Fibroblast of villous mesenchyme (primary cell): ENCODE data around the gene PIGW. TPM values are rescaled to one million over a fixed set of nuclear protein-coding genes. Genes with fewer than 3 reads are reported as not detected.
A peak's percentile ranks its signal among the peaks of the same experiment; 100 is the strongest.

Experiments
- DNase-seq: peaks from one replicate; pipeline ENCODE4 v3.0.0-alpha.2; 2010; ENCODE audit warnings: low read depth
- H3K4me3 ChIP-seq: 2 replicates; pipeline ENCODE4 v1.5.1; 2011; ENCODE audit warnings: low read depth, mild to moderate bottlenecking, low read length
- total RNA-seq: library from RNA; depleted of rRNA; stranded (reverse); fragments of >200 nt; gene quantifications from 2 replicates; pipeline ENCODE4 v1.2.3, GENCODE V29; 2012
- TF ChIP-seq, protein P1 (sequence below): IDR thresholded peaks from 2 replicates; pipeline ENCODE4 v1.5.1; 2012; ENCODE audit warnings: low read depth, mild to moderate bottlenecking, low read length; ENCODE audit not compliant: insufficient read depth

The PIGW gene, protein sequence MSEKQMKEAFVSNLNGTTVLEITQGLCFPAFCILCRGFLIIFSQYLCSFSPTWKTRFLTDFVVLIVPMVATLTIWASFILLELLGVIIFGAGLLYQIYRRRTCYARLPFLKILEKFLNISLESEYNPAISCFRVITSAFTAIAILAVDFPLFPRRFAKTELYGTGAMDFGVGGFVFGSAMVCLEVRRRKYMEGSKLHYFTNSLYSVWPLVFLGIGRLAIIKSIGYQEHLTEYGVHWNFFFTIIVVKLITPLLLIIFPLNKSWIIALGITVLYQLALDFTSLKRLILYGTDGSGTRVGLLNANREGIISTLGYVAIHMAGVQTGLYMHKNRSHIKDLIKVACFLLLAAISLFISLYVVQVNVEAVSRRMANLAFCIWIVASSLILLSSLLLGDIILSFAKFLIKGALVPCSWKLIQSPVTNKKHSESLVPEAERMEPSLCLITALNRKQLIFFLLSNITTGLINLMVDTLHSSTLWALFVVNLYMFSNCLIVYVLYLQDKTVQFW
- 8.6 and 8.7 TPM in 2 replicates for total RNA-seq

DNA sequence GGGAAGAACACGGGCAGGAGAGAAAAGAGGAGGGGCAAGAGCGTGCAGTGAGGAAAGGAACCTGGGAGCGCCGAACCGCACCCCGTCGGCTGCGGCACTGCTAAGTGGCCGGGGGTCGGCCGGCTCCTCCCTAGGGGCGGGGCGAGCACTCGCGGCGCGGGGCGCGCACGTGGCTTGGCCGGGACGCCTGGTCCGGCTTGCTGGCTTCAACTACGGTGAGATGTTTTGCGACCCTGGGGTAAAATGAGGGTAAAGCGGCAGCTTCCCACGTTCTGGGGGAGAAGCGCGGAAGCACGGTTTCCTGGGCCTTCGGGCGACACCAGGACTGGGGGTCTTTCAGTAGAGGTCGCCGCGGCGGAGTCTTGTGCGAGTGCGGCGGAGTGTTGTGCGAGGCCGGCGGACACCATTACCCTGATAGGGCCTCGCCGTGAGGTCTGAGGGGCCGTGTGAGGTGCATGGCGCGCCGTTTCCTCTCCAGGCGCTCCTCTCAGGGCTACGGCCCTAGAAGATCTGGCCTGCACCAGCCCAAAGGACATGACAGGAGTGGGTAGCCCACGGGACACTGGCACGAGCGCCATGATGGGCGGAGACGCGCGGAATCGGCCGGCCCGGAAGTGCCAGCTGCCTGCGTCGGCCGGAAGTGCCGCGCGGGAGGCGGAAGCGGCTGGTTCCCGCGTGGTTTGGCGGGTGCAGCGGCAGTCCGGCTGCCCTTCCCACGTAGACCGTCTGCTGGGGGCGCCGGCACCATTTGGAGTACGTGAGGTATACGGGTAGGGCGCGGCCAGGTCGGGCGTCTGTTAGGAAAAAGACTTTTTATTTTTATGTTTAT is at the start of gene PIGW, which contains the start of gene MYO19:
Gene PIGW, plus strand, starts transcription at position 148 of the 829 bp plus-strand sequence. CDS start 2,115 bp downstream, outside the sequence.
Gene MYO19, minus strand, starts transcription at position 29 of the 829 bp plus-strand sequence. CDS start 2,330 bp downstream, outside the sequence.
- H3K4me3 ChIP-seq, result peak within 1 kb of the TSS; percentile 97
- TF ChIP-seq, protein P1, sequence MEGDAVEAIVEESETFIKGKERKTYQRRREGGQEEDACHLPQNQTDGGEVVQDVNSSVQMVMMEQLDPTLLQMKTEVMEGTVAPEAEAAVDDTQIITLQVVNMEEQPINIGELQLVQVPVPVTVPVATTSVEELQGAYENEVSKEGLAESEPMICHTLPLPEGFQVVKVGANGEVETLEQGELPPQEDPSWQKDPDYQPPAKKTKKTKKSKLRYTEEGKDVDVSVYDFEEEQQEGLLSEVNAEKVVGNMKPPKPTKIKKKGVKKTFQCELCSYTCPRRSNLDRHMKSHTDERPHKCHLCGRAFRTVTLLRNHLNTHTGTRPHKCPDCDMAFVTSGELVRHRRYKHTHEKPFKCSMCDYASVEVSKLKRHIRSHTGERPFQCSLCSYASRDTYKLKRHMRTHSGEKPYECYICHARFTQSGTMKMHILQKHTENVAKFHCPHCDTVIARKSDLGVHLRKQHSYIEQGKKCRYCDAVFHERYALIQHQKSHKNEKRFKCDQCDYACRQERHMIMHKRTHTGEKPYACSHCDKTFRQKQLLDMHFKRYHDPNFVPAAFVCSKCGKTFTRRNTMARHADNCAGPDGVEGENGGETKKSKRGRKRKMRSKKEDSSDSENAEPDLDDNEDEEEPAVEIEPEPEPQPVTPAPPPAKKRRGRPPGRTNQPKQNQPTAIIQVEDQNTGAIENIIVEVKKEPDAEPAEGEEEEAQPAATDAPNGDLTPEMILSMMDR, result no peak
- DNase-seq, result peak; percentile 88

DNA sequence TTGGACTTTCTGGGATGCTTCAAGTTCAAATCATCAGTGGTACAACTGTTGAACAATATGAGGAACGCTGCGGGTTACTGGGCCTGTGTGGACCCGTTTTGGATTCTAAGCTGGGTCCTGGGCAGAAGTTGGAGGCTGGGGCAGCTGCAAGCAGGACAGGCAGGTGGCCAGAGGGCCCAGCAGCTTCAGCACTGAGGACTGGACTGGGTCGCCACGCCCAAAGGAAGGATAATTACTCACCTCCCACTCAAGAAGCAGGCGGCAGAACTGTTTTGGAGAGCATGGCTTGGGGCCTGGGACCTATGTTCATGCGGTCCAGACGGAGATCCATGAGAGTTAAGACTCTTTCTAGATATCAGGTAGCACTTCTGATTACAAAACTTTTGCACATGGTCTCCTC is 49.8 kb upstream of the PIGW start:
- H3K4me3 ChIP-seq, result no peak overlapping the region
- DNase-seq, result no peak
- TF ChIP-seq, protein P1, result no peak

DNA sequence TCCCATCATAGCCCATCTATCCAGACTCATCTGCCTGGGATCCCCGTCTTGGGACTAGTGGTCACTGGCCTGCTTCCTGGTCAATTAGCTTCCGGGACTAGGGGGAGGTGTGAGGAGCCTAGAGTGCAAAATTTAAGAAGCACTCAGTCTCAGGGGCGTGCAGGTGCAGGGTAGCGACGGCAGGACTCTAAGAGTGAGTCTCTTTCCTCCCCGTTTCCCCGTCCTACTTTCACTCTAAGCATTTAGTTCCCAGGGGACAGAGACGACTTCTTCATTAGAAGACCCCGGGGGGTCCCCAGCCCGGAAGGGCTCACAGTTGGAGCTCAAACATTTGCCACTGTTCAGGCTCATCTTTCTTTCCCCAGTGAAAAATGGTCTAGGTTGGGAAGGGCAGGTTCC is 49.0 kb upstream of the PIGW start:
- H3K4me3 ChIP-seq, result peak overlapping the region; percentile 90
- TF ChIP-seq, protein P1, result no peak
- no peak for DNase-seq

DNA sequence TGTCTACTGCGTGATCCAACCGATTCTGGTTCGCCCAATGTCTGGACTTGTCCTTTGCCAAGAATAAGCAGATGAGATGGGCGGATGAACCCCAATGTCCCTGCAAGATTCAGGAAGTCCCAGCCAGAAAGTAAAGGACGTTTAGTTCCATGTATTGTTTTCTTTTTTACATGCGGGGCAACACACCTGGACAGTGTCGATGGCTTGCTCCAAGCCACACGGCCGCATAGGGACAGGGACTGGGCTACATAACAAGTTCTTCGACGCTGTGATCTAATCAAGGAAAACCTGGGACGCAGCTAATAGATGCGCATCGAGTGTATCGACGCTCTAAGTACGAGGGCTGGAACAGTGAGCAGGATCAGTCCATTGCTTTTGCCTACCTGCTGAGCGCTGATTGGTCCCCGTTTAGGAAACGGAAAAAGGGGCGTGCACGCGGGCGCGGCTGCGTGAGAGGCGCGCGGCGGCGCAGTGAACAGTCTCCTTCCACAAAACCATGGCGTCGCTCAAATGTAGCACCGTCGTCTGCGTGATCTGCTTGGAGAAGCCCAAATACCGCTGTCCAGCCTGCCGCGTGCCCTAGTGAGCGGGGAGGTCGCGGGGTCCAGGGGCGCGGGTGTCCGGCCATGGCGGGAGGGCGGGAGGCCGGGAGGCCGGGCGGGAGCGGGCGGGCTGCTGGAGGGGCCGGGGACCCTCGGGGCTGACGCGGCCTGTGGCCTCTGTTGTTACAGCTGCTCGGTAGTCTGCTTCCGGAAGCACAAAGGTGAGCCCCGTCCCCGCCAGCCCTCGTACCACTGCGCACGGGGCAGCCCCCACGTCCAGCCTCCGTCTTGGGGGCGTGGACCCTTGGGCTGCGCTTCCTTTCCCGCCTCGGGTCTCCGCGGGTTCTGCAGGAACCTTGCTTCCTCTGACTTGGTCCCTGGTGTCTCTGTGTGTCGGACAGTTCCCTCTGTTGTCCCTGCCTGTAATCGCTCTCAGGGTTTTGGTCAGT is 48.3 kb upstream of the PIGW start, which contains the start of gene ZNHIT3:
Gene ZNHIT3, plus strand, starts transcription at position 478 of the 991 bp plus-strand sequence. Its CDS starts 19 bp downstream, at position 497.
- peak; percentile 93 for DNase-seq
- H3K4me3 ChIP-seq, result peak within 1 kb of the TSS; percentile 90
- TF ChIP-seq, protein P1, result no peak

DNA sequence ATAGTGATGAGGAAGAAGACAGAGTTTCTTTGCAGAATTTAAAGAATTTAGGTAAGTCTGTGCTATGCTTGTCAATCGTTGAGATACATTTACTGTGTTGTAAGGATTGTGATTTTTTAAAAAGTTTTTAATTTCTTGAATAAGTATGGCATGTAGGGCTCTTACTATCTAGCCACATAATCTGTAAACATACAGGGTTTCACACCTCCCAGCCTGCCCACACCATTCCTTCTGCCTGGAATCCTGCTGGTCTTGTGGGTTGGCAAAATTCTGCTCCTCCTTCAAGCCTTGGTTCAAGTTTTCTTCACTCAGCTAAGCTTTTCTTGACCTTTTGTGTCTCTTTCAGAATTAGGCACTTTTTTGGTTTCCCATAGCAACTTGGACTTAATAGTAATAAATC is 40.8 kb upstream of the PIGW start:
- TF ChIP-seq, protein P1, result no peak
- DNase-seq, result peak; percentile 64
- H3K4me3 ChIP-seq, result no peak overlapping the region

DNA sequence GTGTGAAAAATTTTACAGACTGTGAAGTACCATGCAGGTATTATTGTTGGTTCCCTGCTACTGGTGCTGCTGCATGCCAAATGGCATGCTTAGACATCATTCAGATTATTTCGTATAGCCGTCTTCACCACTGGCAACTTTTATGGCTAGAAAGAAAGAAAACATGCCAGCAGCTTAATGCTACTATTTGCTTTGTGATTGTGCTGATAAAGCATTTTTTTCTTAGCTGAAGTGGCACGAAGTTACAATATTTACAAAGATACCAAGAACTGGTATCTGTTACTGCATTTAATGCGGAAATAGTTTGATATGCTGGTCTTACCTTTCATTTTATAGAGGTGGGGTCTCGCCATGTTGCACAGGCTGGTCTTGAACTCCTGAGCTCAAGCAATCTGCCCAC is 40.1 kb upstream of the PIGW start:
- TF ChIP-seq, protein P1, result no peak
- no peak for DNase-seq
- H3K4me3 ChIP-seq, result no peak overlapping the region
